Spleen (tissue), 11 donors: ENCODE results near the gene ZBTB7C. TPM values are rescaled to one million over a fixed set of nuclear protein-coding genes. Genes with fewer than 3 reads are reported as not detected.
A peak's percentile ranks its signal among the peaks of the same experiment; 100 is the strongest.

Experiments used
- DNase-seq: peaks from one replicate; pipeline ENCODE4 v3.0.0-alpha.2; 2020
- H3K27ac ChIP-seq, 8 donors: fragments of 200-600 bp; sonication (generic) in 7 of 8; 1 replicate in 4 of 8; 2 replicates in 4 of 8; pipeline versions ENCODE4 v1.5.0 to v1.8.0; 2016 to 2021; ENCODE audit warnings: inconsistent platforms in 4 of 8, mild to moderate bottlenecking in 4 of 8, moderate library complexity in 1 of 8
- H3K27me3 ChIP-seq, 7 donors: fragments of 200-600 bp; sonication (generic) in 6 of 7; replicated peaks in 1 of 7; 1 replicate in 4 of 7; 2 replicates in 3 of 7; pipeline versions ENCODE4 v1.5.0 to v1.8.0; 2016 to 2021; ENCODE audit warnings: inconsistent platforms in 3 of 7, mild to moderate bottlenecking in 1 of 7
- H3K36me3 ChIP-seq, 6 donors: fragments of 200-600 bp; sonication (generic) in 5 of 6; 1 replicate in 4 of 6; 2 replicates in 2 of 6; pipeline versions ENCODE4 v1.5.0 to v1.8.0; 2016 to 2021; ENCODE audit warnings: inconsistent platforms in 2 of 6
- H3K4me1 ChIP-seq, 6 donors: fragments of 200-600 bp; sonication (generic) in 5 of 6; 1 replicate in 3 of 6; 2 replicates in 3 of 6; pipeline versions ENCODE4 v1.5.0 to v1.8.0; 2016 to 2021; ENCODE audit warnings: inconsistent platforms in 3 of 6
- H3K4me3 ChIP-seq, 8 donors: fragments of 200-600 bp; sonication (generic) in 7 of 8; 1 replicate in 4 of 8; 2 replicates in 4 of 8; pipeline versions ENCODE4 v1.5.0 to v1.8.0; 2016 to 2021; ENCODE audit warnings: inconsistent platforms in 4 of 8, mild to moderate bottlenecking in 4 of 8, moderate library complexity in 2 of 8
- H3K9me3 ChIP-seq, 8 donors: fragments of 200-600 bp; sonication (generic) in 7 of 8; 1 replicate in 4 of 8; 2 replicates in 4 of 8; pipeline versions ENCODE4 v1.5.0 to v1.8.0; 2016 to 2021; ENCODE audit warnings: inconsistent platforms in 4 of 8
- POLR2A ChIP-seq, 3 donors: fragments of 450-650 bp; IDR thresholded peaks; one replicate each; pipeline ENCODE4 v1.5.1; 2017; ENCODE audit warnings: antibody characterized with exemption in 3 of 3, mild to moderate bottlenecking in 1 of 3
- POLR2AphosphoS5 ChIP-seq, 3 donors: sonication (generic); formaldehyde crosslinking; IDR thresholded peaks; one replicate each; pipeline ENCODE4 v1.5.1; 2017; ENCODE audit warnings: antibody characterized with exemption in 3 of 3
- WGBS, 5 donors: extraction: QIAGEN DNeasy Blood & Tissue Kit in 3 of 5; methylation state at CpG; one replicate each; pipeline versions ENCODE4 v1.1.5 to v1.1.7; 2013 to 2018; 5-methylcytosine and 5-hydroxymethylcytosine counted together
- intact Hi-C: fragments of 100-400 bp; cut with DNase I; formaldehyde crosslinking; loops from one replicate; pipeline ENCODE4 v1.15.0; 2023; ENCODE audit warnings: low total_unique reads
- polyA plus RNA-seq, 3 donors: library from polyadenylated mRNA; stranded (reverse); fragments of 200-250 nt; gene quantifications; one replicate each; pipeline ENCODE4 v1.2.1, GENCODE V29; 2013
- total RNA-seq, 7 donors: library from RNA; depleted of rRNA in 3 of 7; stranded (reverse); fragments of >200 nt in 3 of 7; fragmentation: NEBNext Ultra II Directional in 4 of 7; extraction: Animal tissue kit (Norgen Biotek cat#: 25700) in 4 of 7; gene quantifications; one replicate each; pipeline versions ENCODE4 v1.1.0 to v1.2.1, GENCODE V29; 2016 to 2021
- TF ChIP-seq, protein P1 (sequence below), 11 experiments: fragments of 200-600 bp in 7 of 11; fragments of 450-650 bp in 4 of 11; sonication (generic) in 4 of 11; IDR thresholded peaks in 8 of 11; conservative IDR thresholded peaks in 3 of 11; 1 replicate in 7 of 11; 2 replicates in 4 of 11; pipeline versions ENCODE4 v1.4.0 to v1.8.0; 2016 to 2021; ENCODE audit warnings: antibody characterized with exemption in 11 of 11, inconsistent platforms in 4 of 11, mild to moderate bottlenecking in 1 of 11
- donor health status: healthy with polysubstance abuse.
- donor health status: DM: no; HTN: no; CAD: no; lungs with moderate emphysema.
- donor health status: DM: no; HTN: no; CAD: no.
- donor health status: Bipolar disorder and iron deficiency.
- donor health status: healthy.
- donor health status: DM: no; HTN: no; CAD: no.
- donor health status: DM: yes; HTN: yes; CAD: no.

The ZBTB7C gene
- total and polyA plus RNA-seq, 10 donors = 1.00 to 64.2 (median 18.8) TPM

GRCh38 chr18:48066225-48066652 is 342.9 kb downstream of the ZBTB7C start:
- Histone ChIP-seq H3K4me3 (no peak overlapping the region), H3K27ac (no peak overlapping the region)
- 65 to 79% (median 73%) methylated on average over 4 of the region's 4 CpGs for WGBS, 5 donors

GRCh38 chr18:48065601-48065995 is 343.6 kb downstream of the ZBTB7C start:
- no peak overlapping the region for H3K4me3 ChIP-seq
- peak; percentile 45 for DNase-seq
- intact Hi-C loops = no loop called here
- no peak overlapping the region for H3K27ac ChIP-seq
- no peaks in the 10 kb centered on the region for H3K9me3 ChIP-seq
- no peaks in the 10 kb centered on the region for H3K36me3 ChIP-seq
- no peak for TF ChIP-seq POLR2A (IDR thresholded peaks at IDR 0.05)
- no peak for TF ChIP-seq POLR2AphosphoS5 (IDR thresholded peaks at IDR 0.05)
- TF ChIP-seq, protein P1, sequence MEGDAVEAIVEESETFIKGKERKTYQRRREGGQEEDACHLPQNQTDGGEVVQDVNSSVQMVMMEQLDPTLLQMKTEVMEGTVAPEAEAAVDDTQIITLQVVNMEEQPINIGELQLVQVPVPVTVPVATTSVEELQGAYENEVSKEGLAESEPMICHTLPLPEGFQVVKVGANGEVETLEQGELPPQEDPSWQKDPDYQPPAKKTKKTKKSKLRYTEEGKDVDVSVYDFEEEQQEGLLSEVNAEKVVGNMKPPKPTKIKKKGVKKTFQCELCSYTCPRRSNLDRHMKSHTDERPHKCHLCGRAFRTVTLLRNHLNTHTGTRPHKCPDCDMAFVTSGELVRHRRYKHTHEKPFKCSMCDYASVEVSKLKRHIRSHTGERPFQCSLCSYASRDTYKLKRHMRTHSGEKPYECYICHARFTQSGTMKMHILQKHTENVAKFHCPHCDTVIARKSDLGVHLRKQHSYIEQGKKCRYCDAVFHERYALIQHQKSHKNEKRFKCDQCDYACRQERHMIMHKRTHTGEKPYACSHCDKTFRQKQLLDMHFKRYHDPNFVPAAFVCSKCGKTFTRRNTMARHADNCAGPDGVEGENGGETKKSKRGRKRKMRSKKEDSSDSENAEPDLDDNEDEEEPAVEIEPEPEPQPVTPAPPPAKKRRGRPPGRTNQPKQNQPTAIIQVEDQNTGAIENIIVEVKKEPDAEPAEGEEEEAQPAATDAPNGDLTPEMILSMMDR (IDR thresholded peaks at IDR 0.05 in 8 of 11, conservative IDR thresholded peaks at IDR 0.05 in 3 of 11) = no peak
- H3K27me3 ChIP-seq = peaks cover 0 to 2% (median 0%) of the 10 kb centered on the region in 7 donors
- 72 to 84% (median 76%) methylated on average over 3 of the region's 3 CpGs for WGBS, 5 donors
- peaks cover 0 to 4% (median 0%) of the 10 kb centered on the region in 6 donors for H3K4me1 ChIP-seq

More at GRCh38 chr18:48066225-48066652, 342.9 kb downstream of the ZBTB7C start:
- Histone ChIP-seq H3K4me1 (peaks cover 0 to 7% (median 0%) of the 10 kb centered on the region in 6 donors), H3K27me3 (no peaks in the 10 kb centered on the region), H3K9me3 (no peaks in the 10 kb centered on the region), H3K36me3 (no peaks in the 10 kb centered on the region)
- intact Hi-C loops = no loop called here
- peak; percentile 59 for DNase-seq
- no peak for TF ChIP-seq POLR2A (IDR thresholded peaks at IDR 0.05)
- no peak for TF ChIP-seq POLR2AphosphoS5 (IDR thresholded peaks at IDR 0.05)
- TF ChIP-seq, protein P1 (IDR thresholded peaks at IDR 0.05 in 8 of 11, conservative IDR thresholded peaks at IDR 0.05 in 3 of 11) = no peak

- no peaks in the 10 kb centered on the region for H3K36me3 ChIP-seq
- 81 to 92% (median 87%) methylated on average over 9 to 10 of the region's 10 CpGs for WGBS, 5 donors
- TF ChIP-seq POLR2A (IDR thresholded peaks at IDR 0.05) = no peak
- TF ChIP-seq, protein P1 (IDR thresholded peaks at IDR 0.05 in 8 of 11, conservative IDR thresholded peaks at IDR 0.05 in 3 of 11) = no peak
- no peak for TF ChIP-seq POLR2AphosphoS5 (IDR thresholded peaks at IDR 0.05)
- H3K27ac ChIP-seq = no peak overlapping the region
- H3K27me3 ChIP-seq = peaks cover 0 to 7% (median 0%) of the 10 kb centered on the region in 7 donors
- intact Hi-C loops = no loop called here
- H3K4me1 ChIP-seq = peaks cover 0 to 2% (median 0%) of the 10 kb centered on the region in 6 donors
- DNase-seq = no peak
- H3K9me3 ChIP-seq = no peaks in the 10 kb centered on the region
- no peak overlapping the region for H3K4me3 ChIP-seq
These were observed 344.1 kb downstream of the ZBTB7C start for GRCh38 chr18:48064978-48065600.

- peak; percentile 20 for DNase-seq
- intact Hi-C loops = no loop called here
- 88 to 95% (median 91%) methylated on average over 7 of the region's 7 CpGs for WGBS, 5 donors
- Histone ChIP-seq H3K27me3 (peaks cover 0 to 26% (median 0%) of the 10 kb centered on the region in 7 donors), H3K9me3 (peaks cover 0 to 4% (median 0%) of the 10 kb centered on the region in 8 donors), H3K27ac (no peak overlapping the region), H3K4me3 (no peak overlapping the region), H3K36me3 (no peaks in the 10 kb centered on the region), H3K4me1 (peaks cover 0 to 13% (median 0%) of the 10 kb centered on the region in 6 donors)
- TF ChIP-seq POLR2A (IDR thresholded peaks at IDR 0.05) = no peak
- no peak for TF ChIP-seq POLR2AphosphoS5 (IDR thresholded peaks at IDR 0.05)
- TF ChIP-seq, protein P1 (IDR thresholded peaks at IDR 0.05 in 8 of 11, conservative IDR thresholded peaks at IDR 0.05 in 3 of 11) = no peak
These were observed 347.2 kb downstream of the ZBTB7C start for GRCh38 chr18:48061781-48062570.
